ENCODE data around the gene CRISPLD2. TPM values are rescaled to one million over a fixed set of nuclear protein-coding genes. Genes with fewer than 3 reads are reported as not detected.
A peak's percentile ranks its signal among the peaks of the same experiment; 100 is the strongest.

Gene CRISPLD2
- total RNA-seq, 1 donor = 44.0 TPM

DNA sequence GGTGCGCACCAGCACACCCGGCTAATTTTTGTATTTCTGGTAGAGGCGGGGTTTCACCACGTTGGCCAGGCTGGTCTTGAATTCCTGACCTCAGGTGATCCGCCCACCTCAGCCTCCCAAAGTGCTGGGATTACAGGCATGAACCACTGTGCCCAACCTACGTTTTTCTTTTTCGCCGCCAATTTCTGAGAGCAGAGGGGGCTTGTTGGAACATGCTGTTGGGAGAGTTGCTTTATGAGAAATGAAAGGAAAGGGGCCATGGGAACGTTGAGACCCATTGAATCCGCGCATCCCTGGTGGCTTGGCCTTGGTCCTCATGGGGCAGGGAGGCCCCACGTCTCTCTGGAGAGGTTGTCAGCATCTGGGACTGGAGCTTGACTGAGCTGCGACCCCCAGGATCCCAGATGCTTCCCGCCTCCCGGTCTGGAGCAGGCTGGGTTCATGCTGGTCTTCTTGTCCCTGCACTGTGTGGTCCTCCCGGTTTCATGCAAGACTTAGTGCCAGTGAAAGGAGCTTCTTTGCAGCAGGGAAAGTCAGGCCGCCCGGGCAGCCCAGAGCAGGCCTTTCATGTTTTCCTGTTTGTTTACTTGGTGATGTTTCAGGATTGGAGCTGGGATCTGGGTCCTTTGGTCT is 22.8 kb downstream of the CRISPLD2 start:
- no peak for TF ChIP-seq CTCF (IDR thresholded peaks at IDR 0.05; ENCODE audit: insufficient read depth, low read depth, low read length)
- peak; percentile 24 for DNase-seq (ENCODE audit: low read depth)

GRCh38 chr16:84843149-84844048 is 23.6 kb downstream of the CRISPLD2 start:
- H3K4me3 ChIP-seq (ENCODE audit: low read depth, low read length) = no peak overlapping the region
- TF ChIP-seq CTCF (IDR thresholded peaks at IDR 0.05; ENCODE audit: insufficient read depth, low read depth, low read length) = no peak
- peak; percentile 40 for DNase-seq (ENCODE audit: low read depth)

More for the DNA sequence above, 22.8 kb downstream of the CRISPLD2 start:
- no peak overlapping the region for H3K4me3 ChIP-seq (ENCODE audit: low read depth, low read length)

DNA sequence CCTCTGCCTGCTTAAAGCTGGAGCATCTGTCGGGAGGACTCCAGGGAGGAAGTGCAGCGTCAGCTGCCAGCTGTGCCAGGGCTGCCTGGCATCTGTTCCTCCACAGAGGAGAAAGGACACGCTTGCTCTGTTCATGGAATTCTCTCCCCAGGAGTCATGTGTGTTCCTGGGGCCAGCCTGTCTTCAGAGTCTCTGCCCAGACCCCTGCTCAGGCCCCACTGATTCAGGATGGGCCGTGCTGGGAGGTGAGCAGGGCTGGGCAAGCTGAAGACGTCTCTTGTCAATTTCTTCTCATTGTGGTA is 24.2 kb downstream of the CRISPLD2 start:
- no peak for TF ChIP-seq CTCF (IDR thresholded peaks at IDR 0.05; ENCODE audit: insufficient read depth, low read depth, low read length)
- peak; percentile 22 for DNase-seq (ENCODE audit: low read depth)
- H3K4me3 ChIP-seq (ENCODE audit: low read depth, low read length) = no peak overlapping the region

DNA sequence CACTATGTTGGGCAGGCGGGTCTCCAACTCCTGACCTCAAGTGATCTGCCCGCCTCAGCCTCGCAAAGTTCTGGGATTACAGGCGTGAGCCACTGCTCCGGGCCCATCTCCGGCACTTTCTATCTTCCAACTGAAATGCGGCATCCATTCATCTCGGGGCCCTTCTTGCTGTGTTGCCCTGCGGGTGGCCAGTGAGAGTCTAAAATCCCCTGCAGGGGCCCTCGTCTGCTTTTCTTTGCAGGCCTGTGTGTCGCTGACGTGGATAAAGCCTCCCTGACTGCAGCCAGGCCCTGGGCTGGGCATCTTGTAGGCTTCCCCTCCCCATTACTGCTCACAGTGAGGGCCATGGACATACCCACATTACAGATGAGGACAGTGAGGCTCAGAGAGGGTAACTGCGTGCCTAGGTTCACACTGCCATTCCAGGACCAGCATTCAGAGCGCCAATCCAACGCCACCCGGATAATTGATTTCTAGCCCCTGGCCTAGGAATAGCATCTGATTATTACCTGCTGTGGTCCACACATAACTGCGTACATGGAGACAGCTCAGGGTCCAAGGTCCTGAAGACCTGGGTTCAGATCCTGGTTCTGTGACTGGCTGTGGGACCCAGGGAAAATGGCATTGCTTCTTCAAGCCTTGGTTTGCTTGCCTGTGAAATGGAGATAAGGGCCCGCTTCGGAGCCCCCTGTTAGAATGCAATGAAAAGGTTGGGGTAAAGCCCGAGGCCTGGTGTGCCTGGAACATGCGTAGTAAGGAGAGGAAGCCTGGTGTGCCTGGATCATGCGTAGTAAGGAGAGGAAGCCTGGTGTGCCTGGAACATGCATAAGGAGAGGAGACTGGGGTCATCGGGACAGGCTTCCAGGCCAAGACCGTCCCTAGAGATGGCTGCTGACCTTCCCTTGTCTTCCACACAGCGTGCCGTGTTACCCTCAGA is 25.0 kb downstream of the CRISPLD2 start:
- no peak for TF ChIP-seq CTCF (IDR thresholded peaks at IDR 0.05; ENCODE audit: insufficient read depth, low read depth, low read length)
- no peak overlapping the region for H3K4me3 ChIP-seq (ENCODE audit: low read depth, low read length)
- peak; percentile 11 for DNase-seq (ENCODE audit: low read depth)

GRCh38 chr16:84845496-84846002 is 25.8 kb downstream of the CRISPLD2 start:
- TF ChIP-seq CTCF (IDR thresholded peaks at IDR 0.05; ENCODE audit: insufficient read depth, low read depth, low read length) = no peak
- no peak overlapping the region for H3K4me3 ChIP-seq (ENCODE audit: low read depth, low read length)
- DNase-seq (ENCODE audit: low read depth) = no peak

GRCh38 chr16:84847564-84848355 is 28.0 kb downstream of the CRISPLD2 start:
- no peak overlapping the region for H3K4me3 ChIP-seq (ENCODE audit: low read depth, low read length)
- no peak for TF ChIP-seq CTCF (IDR thresholded peaks at IDR 0.05; ENCODE audit: insufficient read depth, low read depth, low read length)
- DNase-seq (ENCODE audit: low read depth) = no peak
